ENCODE results near the gene BMPR1B.

- no peak for TF ChIP-seq POLR2A (IDR thresholded peaks at IDR 0.05)
- TF ChIP-seq CTCF (IDR thresholded peaks at IDR 0.05): no peak
Observed at GRCh38 chr4:94744850-94745249, 12.9 kb upstream of the BMPR1B start.

Measured in lower leg skin (tissue), 3 donors.